Left lung (tissue), 10 donors: ENCODE measurements around the gene PSORS1C1. TPM values are rescaled to one million over a fixed set of nuclear protein-coding genes. Genes with fewer than 3 reads are reported as not detected.
"Not testable (repeated sequence)": the region's sequence is repeated elsewhere in the genome, so short reads cannot be mapped to it uniquely, and the experiment has no call there.

Experiments used
- ATAC-seq: fragments of 200-7000 bp; cut with Tn5 transposase; one replicate; pipeline ENCODE4 v1.9.1; 2020; ENCODE audit warnings: moderate library complexity
- DNase-seq, 4 donors: peaks; one replicate each; pipeline ENCODE4 v3.0.0-alpha.2; 2013 to 2020
- H3K27ac ChIP-seq, 2 donors: fragments of 200-600 bp; sonication (generic) in 1 of 2; one replicate each; pipeline versions ENCODE4 v1.5.0 to v1.8.0; 2020 to 2021
- H3K27me3 ChIP-seq, 2 donors: fragments of 200-600 bp; sonication (generic) in 1 of 2; one replicate each; pipeline versions ENCODE4 v1.5.0 to v1.8.0; 2020 to 2021
- H3K36me3 ChIP-seq, 2 donors: fragments of 200-600 bp; sonication (generic) in 1 of 2; one replicate each; pipeline versions ENCODE4 v1.5.0 to v1.8.0; 2020 to 2021
- H3K4me1 ChIP-seq, 2 donors: fragments of 200-600 bp; one replicate each; pipeline ENCODE4 v1.8.0; 2021
- H3K4me3 ChIP-seq, 2 donors: fragments of 200-600 bp; sonication (generic) in 1 of 2; one replicate each; pipeline versions ENCODE4 v1.5.0 to v1.8.0; 2020 to 2021; ENCODE audit warnings: mild to moderate bottlenecking in 1 of 2
- H3K9me3 ChIP-seq, 2 donors: fragments of 200-600 bp; sonication (generic) in 1 of 2; one replicate each; pipeline versions ENCODE4 v1.5.0 to v1.8.0; 2020 to 2021
- intact Hi-C, 2 donors: fragments of 100-400 bp; cut with DNase I; formaldehyde crosslinking; loops; one replicate each; pipeline versions ENCODE4 v1.11.2 to v1.14.2; 2022
- polyA plus RNA-seq, 6 donors: library from polyadenylated mRNA; unstranded; fragments of 120-200 nt; gene quantifications; one replicate each; pipeline ENCODE4 v1.2.1, GENCODE V29; 2013; ENCODE audit not compliant: insufficient read length in 6 of 6
- total RNA-seq, 2 donors: library from RNA; stranded (reverse); fragmentation: NEBNext Ultra II Directional; extraction: Animal tissue kit (Norgen Biotek cat#: 25700); gene quantifications; one replicate each; pipeline ENCODE4 v1.2.1, GENCODE V29; 2021
- TF ChIP-seq, protein P1 (sequence below), 2 donors: fragments of 200-600 bp; sonication (generic) in 1 of 2; IDR thresholded peaks; one replicate each; pipeline versions ENCODE4 v1.5.0 to v1.8.0; 2021; ENCODE audit warnings: antibody characterized with exemption in 2 of 2
- donor health status: DM: no; HTN: yes; CAD: no.
- donor health status: DM: no; HTN: no; CAD: no.

PSORS1C1 gene
- total and polyA plus RNA-seq, 8 donors: 0.09 to 11.7 (median 0.58) TPM

DNA sequence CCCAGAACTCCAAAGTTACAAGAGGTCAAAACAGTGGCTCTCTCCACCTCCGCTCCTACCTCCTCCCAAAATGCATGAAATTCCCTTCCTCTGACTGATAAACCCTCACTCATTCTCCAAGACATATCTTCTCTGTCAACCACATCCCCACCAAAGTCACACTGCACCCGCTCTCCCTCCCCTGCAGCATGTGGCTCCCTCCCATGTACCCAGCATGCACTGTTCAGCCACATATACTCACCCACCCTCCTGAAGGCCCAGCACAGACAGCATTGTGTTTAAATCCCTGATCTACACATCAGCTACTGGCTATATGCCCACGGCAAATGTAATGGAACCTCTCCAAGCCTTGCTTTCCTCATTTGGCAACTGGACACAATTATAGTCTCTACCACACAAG lies 61.4 kb downstream of the PSORS1C1 start:
- intact Hi-C loops: no loop called here
- no peak overlapping the region for H3K4me3 ChIP-seq
- peaks cover 0 to 6% of the 10 kb centered on the region in 2 donors for H3K36me3 ChIP-seq
- TF ChIP-seq, protein P1, sequence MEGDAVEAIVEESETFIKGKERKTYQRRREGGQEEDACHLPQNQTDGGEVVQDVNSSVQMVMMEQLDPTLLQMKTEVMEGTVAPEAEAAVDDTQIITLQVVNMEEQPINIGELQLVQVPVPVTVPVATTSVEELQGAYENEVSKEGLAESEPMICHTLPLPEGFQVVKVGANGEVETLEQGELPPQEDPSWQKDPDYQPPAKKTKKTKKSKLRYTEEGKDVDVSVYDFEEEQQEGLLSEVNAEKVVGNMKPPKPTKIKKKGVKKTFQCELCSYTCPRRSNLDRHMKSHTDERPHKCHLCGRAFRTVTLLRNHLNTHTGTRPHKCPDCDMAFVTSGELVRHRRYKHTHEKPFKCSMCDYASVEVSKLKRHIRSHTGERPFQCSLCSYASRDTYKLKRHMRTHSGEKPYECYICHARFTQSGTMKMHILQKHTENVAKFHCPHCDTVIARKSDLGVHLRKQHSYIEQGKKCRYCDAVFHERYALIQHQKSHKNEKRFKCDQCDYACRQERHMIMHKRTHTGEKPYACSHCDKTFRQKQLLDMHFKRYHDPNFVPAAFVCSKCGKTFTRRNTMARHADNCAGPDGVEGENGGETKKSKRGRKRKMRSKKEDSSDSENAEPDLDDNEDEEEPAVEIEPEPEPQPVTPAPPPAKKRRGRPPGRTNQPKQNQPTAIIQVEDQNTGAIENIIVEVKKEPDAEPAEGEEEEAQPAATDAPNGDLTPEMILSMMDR (IDR thresholded peaks at IDR 0.05): no peak
- no peaks in the 10 kb centered on the region for H3K27me3 ChIP-seq
- ATAC-seq (no peak), DNase-seq (peak in 1 of 4 donors; percentile 38)
- H3K4me1 ChIP-seq: peaks cover 0 to 14% of the 10 kb centered on the region in 2 donors
- no peaks in the 10 kb centered on the region for H3K9me3 ChIP-seq
- H3K27ac ChIP-seq: no peak overlapping the region

- Histone ChIP-seq H3K9me3 (no peaks in the 10 kb centered on the region), H3K4me3 (no peak overlapping the region), H3K4me1 (peaks cover 0 to 14% of the 10 kb centered on the region in 2 donors), H3K27me3 (no peaks in the 10 kb centered on the region), H3K27ac (no peak overlapping the region), H3K36me3 (peaks cover 0 to 6% of the 10 kb centered on the region in 2 donors)
- TF ChIP-seq, protein P1 (IDR thresholded peaks at IDR 0.05): no peak
- no peak for ATAC-seq
- intact Hi-C loops: no loop called here
- DNase-seq: no peak
These were observed 63.8 kb downstream of the PSORS1C1 start for GRCh38 chr6:31178143-31179041.

- Histone ChIP-seq H3K27ac (no peak overlapping the region), H3K36me3 (peaks cover 0 to 6% of the 10 kb centered on the region in 2 donors)
- intact Hi-C loops: no loop called here
These were observed 64.4 kb downstream of the PSORS1C1 start for GRCh38 chr6:31179042-31179386.

DNA sequence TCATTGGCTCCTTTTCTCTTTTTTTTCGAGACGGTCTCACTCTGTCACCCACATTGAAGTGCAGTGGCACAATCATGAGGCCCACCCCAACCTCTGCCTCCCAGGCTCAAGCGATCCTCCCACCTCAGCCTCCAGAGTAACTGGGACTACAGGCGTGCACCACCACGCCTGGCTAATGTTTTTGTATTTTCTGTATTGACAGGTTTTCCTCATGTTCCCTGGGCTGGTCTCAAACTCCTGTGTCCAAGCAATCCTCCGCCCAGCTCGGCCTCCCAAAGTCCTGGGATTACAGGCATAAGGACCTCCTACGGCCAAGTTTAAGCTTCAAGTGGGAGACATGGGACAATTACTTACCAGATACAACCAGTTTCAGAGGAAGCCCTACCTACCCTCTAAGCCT lies 65.3 kb downstream of the PSORS1C1 start:
- Histone ChIP-seq H3K9me3 (no peaks in the 10 kb centered on the region), H3K27me3 (no peaks in the 10 kb centered on the region), H3K4me1 (peaks cover 0 to 14% of the 10 kb centered on the region in 2 donors), H3K27ac (no peak overlapping the region), H3K4me3 (peak overlapping the region; percentile 11 to 39), H3K36me3 (peaks cover 0 to 6% of the 10 kb centered on the region in 2 donors)
- intact Hi-C loops: no loop called here
- no peak for DNase-seq
- no peak for ATAC-seq
- TF ChIP-seq, protein P1 (IDR thresholded peaks at IDR 0.05): no peak

More at GRCh38 chr6:31179042-31179386, 64.4 kb downstream of the PSORS1C1 start:
- Histone ChIP-seq H3K4me1 (peaks cover 0 to 14% of the 10 kb centered on the region in 2 donors), H3K9me3 (no peaks in the 10 kb centered on the region), H3K27me3 (no peaks in the 10 kb centered on the region), H3K4me3 (no peak overlapping the region)
- no peak for DNase-seq
- no peak for ATAC-seq
- TF ChIP-seq, protein P1 (IDR thresholded peaks at IDR 0.05): no peak

DNA sequence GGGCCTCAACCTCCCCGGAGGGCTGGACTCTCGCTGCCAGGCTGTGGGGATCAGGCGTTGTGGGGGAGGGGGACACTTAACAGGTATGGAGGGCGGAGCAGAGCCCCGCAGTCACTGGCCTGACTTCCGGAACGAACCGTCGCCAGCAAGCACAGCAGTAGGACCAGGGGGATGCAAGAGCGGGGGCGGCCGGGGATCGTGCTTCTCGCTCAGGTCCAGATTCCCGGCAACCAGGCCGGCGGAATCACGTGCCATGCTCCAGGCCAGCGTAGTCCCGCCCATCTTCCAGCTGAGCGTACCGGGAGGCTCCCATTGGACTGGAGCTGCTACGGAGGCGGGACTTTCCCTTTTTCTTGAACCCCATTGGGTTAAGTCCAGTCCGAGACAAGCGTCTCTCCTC lies 65.9 kb downstream of the PSORS1C1 start:
- DNase-seq (peak in 3 of 4 donors; percentile 74 to 88 (median 77)), ATAC-seq (peak; percentile 97)
- Histone ChIP-seq H3K27me3 (no peaks in the 10 kb centered on the region), H3K36me3 (peaks cover 0 to 6% of the 10 kb centered on the region in 2 donors), H3K4me3 (peak overlapping the region; percentile 11 to 39), H3K9me3 (no peaks in the 10 kb centered on the region), H3K27ac (peak overlapping the region in 1 of 2 donors; percentile 23), H3K4me1 (peaks cover 0 to 14% of the 10 kb centered on the region in 2 donors)
- intact Hi-C loops: no loop called here
- TF ChIP-seq, protein P1 (IDR thresholded peaks at IDR 0.05): no peak

- H3K4me3 ChIP-seq, H3K36me3 ChIP-seq, H3K27me3 ChIP-seq, ATAC-seq, intact Hi-C loops, H3K9me3 ChIP-seq, H3K27ac ChIP-seq, DNase-seq: not testable (repeated sequence)
- H3K4me1 ChIP-seq: peaks cover 3 to 14% of the 10 kb centered on the region in 2 donors
These were observed 68.7 kb downstream of the PSORS1C1 start for GRCh38 chr6:31183287-31183686.

GRCh38 chr6:31183859-31184258 lies 69.3 kb downstream of the PSORS1C1 start:
- H3K36me3 ChIP-seq, H3K27ac ChIP-seq, H3K4me3 ChIP-seq, H3K27me3 ChIP-seq, ATAC-seq, H3K9me3 ChIP-seq, DNase-seq, intact Hi-C loops: not testable (repeated sequence)
- peaks cover 3 to 11% of the 10 kb centered on the region in 2 donors for H3K4me1 ChIP-seq

DNA sequence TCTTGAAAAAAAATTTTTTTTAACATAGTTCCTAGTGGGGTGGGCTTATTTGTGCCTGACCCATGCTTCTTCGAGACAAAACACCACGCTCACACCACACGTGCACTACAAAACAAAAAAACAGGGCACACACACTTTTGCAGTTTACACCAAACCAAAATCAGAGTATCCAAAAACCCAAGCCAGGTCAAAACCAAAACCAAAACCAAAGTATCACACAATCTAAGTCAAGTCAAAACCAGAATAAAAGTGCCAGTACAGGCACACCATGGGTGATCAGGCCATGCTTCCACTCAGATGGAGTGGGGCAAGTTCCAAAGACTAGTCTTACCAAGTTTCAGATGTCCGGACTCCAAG lies 71.1 kb downstream of the PSORS1C1 start:
- H3K9me3 ChIP-seq, DNase-seq, H3K4me1 ChIP-seq, intact Hi-C loops, H3K27me3 ChIP-seq, H3K36me3 ChIP-seq, ATAC-seq: not testable (repeated sequence)
- H3K4me3 ChIP-seq: peak overlapping the region; percentile 9 to 31
- H3K27ac ChIP-seq: peak overlapping the region; percentile 79 to 83
